GM12875 (cell line): ENCODE results near the gene AKT1.
"Not testable (repeated sequence)": the region's sequence is repeated elsewhere in the genome, so short reads cannot be mapped to it uniquely, and the experiment has no call there.

ENCODE experiments used
- H3K4me3 ChIP-seq: one replicate; pipeline ENCODE4 v1.5.1; 2011; ENCODE audit warnings: low read depth, low read length, control low read depth
- CTCF ChIP-seq: IDR thresholded peaks from 2 replicates; pipeline ENCODE4 v1.5.1; 2011; ENCODE audit warnings: low read depth, mild to moderate bottlenecking, control low read depth, inconsistent platforms, low read length, moderate library complexity, borderline replicate concordance; ENCODE audit not compliant: insufficient read depth

The AKT1 gene

GRCh38 chr14:104752423-104752734 is 43.2 kb downstream of the AKT1 start:
- no peak for TF ChIP-seq CTCF

DNA sequence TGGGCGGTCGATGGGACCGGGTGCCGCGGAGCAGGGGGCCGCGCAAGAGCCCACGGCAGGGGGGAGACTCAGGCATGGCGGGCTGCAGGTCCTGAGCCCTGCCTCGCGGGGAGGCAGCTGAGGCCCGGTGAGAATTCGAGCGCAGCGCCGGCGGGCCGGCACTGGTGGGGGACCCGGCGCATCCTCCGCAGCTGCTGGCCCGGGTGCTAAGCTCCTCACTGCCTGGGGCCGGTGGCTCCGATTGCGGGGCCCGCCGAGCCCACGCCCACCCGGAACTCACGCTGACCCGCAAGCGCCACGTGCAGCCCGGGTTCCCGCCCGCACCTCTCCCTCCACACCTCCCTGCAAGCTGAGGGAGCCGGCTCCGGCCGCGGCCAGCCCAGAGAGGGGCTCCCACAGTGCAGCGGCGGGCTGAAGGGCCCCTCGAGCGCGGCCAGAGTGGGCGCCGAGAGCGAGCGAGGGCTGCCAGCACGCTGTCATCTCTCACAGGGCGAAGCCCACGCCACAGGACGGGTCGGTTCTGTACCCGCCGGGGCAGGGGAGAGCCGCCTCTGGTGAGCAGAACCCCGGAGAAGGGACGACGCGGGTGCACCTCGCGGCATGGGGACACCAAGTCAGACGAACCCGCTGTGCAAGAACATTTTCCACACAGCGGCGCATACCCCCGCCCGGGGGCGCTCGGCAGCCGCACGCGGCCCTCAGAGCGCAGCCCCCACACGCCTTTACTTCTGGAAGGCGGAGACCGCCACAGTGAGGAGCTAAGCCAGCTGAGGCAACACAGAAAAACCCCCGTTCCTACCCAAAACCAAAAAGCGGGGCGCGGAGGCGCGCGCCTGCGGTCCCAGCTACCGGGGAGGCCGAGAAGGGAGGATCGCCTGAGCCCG is 43.8 kb downstream of the AKT1 start:
- H3K4me3 ChIP-seq, result peak overlapping the region; percentile 67
- TF ChIP-seq CTCF, result no peak

More at GRCh38 chr14:104752423-104752734, 43.2 kb downstream of the AKT1 start:
- peak overlapping the region; percentile 67 for H3K4me3 ChIP-seq

DNA sequence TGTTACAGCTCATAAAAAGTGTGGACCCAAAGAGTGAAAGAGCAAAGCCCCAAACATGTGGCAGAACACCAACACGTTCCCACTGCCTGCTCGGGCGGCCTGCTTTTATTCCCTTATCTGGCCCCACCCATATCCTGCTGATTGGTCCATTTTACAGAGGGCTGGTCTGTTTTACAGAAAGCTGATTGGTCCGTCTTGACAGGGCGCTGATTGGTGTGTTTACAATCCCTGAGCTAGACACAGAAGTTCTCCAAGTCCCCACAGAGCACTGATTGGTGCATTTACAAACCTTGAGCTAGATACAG is 44.8 kb downstream of the AKT1 start:
- H3K4me3 ChIP-seq, result not testable (repeated sequence)

GRCh38 chr14:104750056-104750752 is 45.3 kb downstream of the AKT1 start:
- no peak overlapping the region for H3K4me3 ChIP-seq
- no peak for TF ChIP-seq CTCF

DNA sequence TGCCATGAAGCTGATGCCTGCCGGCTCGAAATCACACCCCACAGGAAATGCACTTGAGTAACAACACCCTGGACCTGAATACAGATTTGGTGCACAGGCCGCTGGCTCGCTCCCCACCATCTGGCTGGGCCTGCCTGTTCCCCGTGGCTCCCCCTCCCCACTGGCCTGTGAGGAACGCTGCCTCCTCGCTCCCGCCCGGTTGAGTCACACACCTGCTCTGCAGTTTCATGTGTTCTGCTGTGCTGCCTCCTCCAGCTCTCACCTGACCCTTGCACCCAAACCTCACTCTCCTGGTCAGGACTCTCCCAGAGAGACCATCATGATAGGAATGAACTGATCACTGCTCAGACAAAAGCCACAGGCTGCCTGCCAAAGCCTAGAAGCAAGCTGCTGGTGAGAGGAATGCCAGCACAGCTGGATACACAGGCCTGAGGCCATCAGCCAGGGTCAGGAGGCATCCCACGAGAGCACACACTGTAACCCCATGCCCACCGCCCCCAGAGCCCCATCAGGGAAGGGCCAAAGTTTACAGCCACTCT is 46.4 kb downstream of the AKT1 start:
- TF ChIP-seq CTCF, result no peak
- no peak overlapping the region for H3K4me3 ChIP-seq

DNA sequence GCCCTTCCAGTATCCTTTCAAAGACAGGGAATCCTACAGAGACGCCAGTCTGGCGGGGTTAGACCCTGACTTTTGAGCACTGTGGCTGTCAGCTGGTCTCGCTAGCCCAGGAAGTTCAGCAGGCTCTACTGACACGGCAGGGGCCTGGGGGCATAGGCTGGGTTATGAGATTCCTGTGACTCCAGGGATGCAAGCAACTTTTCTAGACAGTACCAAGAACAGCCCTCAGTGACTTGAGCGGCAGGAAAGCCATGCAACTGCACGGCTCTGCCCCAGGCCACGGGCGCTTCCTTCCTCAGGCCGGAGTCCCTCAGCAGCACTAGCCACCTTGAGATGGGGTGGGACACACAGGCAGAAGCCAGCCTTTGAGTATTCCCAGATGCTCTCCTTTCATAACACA is 47.7 kb downstream of the AKT1 start:
- no peak for TF ChIP-seq CTCF
- no peak overlapping the region for H3K4me3 ChIP-seq

GRCh38 chr14:104746934-104747481 is 48.5 kb downstream of the AKT1 start:
- no peak for TF ChIP-seq CTCF
- H3K4me3 ChIP-seq, result no peak overlapping the region
